Measurements from ENCODE around the gene COA1. TPM values are rescaled to one million over a fixed set of nuclear protein-coding genes. Genes with fewer than 3 reads are reported as not detected.
"Not testable (repeated sequence)": the region's sequence is repeated elsewhere in the genome, so short reads cannot be mapped to it uniquely, and the experiment has no call there.

Gene COA1
- total RNA-seq, 1 donor from 2014 or later, result 55.5 TPM

GRCh38 chr7:43678315-43678714, 51.0 kb downstream of the COA1 start:
- Mint-ChIP-seq H3K27ac (ENCODE audit: unreplicated experiment) (no peak overlapping the region), H3K9me3 (ENCODE audit: unreplicated experiment) (no peaks in the 10 kb centered on the region), H3K36me3 (ENCODE audit: low read depth, unreplicated experiment) (no peaks in the 10 kb centered on the region), H3K4me1 (ENCODE audit: unreplicated experiment) (no peaks in the 10 kb centered on the region), H3K4me3 (ENCODE audit: unreplicated experiment) (no peak overlapping the region), H3K27me3 (ENCODE audit: unreplicated experiment) (no peaks in the 10 kb centered on the region)
- DNase-seq (ENCODE audit: low spot score), result no peak
- TF ChIP-seq CTCF (IDR thresholded peaks at IDR 0.05; ENCODE audit: unreplicated experiment), result no peak

GRCh38 chr7:43677864-43678263, 51.5 kb downstream of the COA1 start:
- H3K36me3 Mint-ChIP-seq (ENCODE audit: low read depth, unreplicated experiment), result no peaks in the 10 kb centered on the region
- H3K4me3 Mint-ChIP-seq (ENCODE audit: unreplicated experiment), result no peak overlapping the region
- no peak for DNase-seq (ENCODE audit: low spot score)
- no peaks in the 10 kb centered on the region for H3K27me3 Mint-ChIP-seq (ENCODE audit: unreplicated experiment)
- no peaks in the 10 kb centered on the region for H3K9me3 Mint-ChIP-seq (ENCODE audit: unreplicated experiment)
- no peak overlapping the region for H3K27ac Mint-ChIP-seq (ENCODE audit: unreplicated experiment)
- TF ChIP-seq CTCF (IDR thresholded peaks at IDR 0.05; ENCODE audit: unreplicated experiment), result no peak
- H3K4me1 Mint-ChIP-seq (ENCODE audit: unreplicated experiment), result no peaks in the 10 kb centered on the region

- no peak for TF ChIP-seq CTCF (IDR thresholded peaks at IDR 0.05; ENCODE audit: unreplicated experiment)
- Mint-ChIP-seq H3K36me3 (ENCODE audit: low read depth, unreplicated experiment) (no peaks in the 10 kb centered on the region), H3K27ac (ENCODE audit: unreplicated experiment) (no peak overlapping the region), H3K9me3 (ENCODE audit: unreplicated experiment) (no peaks in the 10 kb centered on the region), H3K4me1 (ENCODE audit: unreplicated experiment) (no peaks in the 10 kb centered on the region), H3K27me3 (ENCODE audit: unreplicated experiment) (no peaks in the 10 kb centered on the region), H3K4me3 (ENCODE audit: unreplicated experiment) (no peak overlapping the region)
- DNase-seq (ENCODE audit: low spot score), result no peak
Observed at GRCh38 chr7:43674559-43675436, 54.5 kb downstream of the COA1 start.

- H3K4me1 Mint-ChIP-seq (ENCODE audit: unreplicated experiment); H3K4me3 Mint-ChIP-seq (ENCODE audit: unreplicated experiment); H3K27ac Mint-ChIP-seq (ENCODE audit: unreplicated experiment); H3K27me3 Mint-ChIP-seq (ENCODE audit: unreplicated experiment); DNase-seq (ENCODE audit: low spot score); H3K36me3 Mint-ChIP-seq (ENCODE audit: low read depth, unreplicated experiment); H3K9me3 Mint-ChIP-seq (ENCODE audit: unreplicated experiment): not testable (repeated sequence)
Observed at GRCh38 chr7:43673243-43673976, 55.9 kb downstream of the COA1 start.

GRCh38 chr7:43671521-43671920, 57.8 kb downstream of the COA1 start:
- Mint-ChIP-seq H3K36me3 (ENCODE audit: low read depth, unreplicated experiment) (peaks cover 10% of the 10 kb centered on the region), H3K4me3 (ENCODE audit: unreplicated experiment) (no peak overlapping the region), H3K9me3 (ENCODE audit: unreplicated experiment) (no peaks in the 10 kb centered on the region), H3K27me3 (ENCODE audit: unreplicated experiment) (peaks cover 2% of the 10 kb centered on the region), H3K4me1 (ENCODE audit: unreplicated experiment) (no peaks in the 10 kb centered on the region), H3K27ac (ENCODE audit: unreplicated experiment) (no peak overlapping the region)
- no peak for DNase-seq (ENCODE audit: low spot score)
- TF ChIP-seq CTCF (IDR thresholded peaks at IDR 0.05; ENCODE audit: unreplicated experiment), result no peak
